GM12878 (cell line): ENCODE results near the gene MMP12. TPM values are rescaled to one million over a fixed set of nuclear protein-coding genes. Genes with fewer than 3 reads are reported as not detected.
A peak's percentile ranks its signal among the peaks of the same experiment; 100 is the strongest.

Source experiments
- ATAC-seq: fragments of 200-7000 bp; cut with Tn5 transposase; 3 replicates; pipeline ENCODE4 v1.9.1; 2020; ENCODE audit warnings: mild to moderate bottlenecking, moderate library complexity
- BruUV-seq: library from RNA; stranded (reverse); fragments of 400-500 nt; replicated peaks from 2 replicates; lab custom pipeline; 2021; lab: Mats Ljungman, UMichigan
- CTCF ChIA-PET: fragments of 300-600 bp; sonication (Branson Sonifier 250); formaldehyde crosslinking; extraction: SDS; loops from one replicate; lab custom pipeline; 2021; ENCODE audit warnings: inconsistent platforms; lab: Yijun Ruan, JAX
- POLR2A ChIA-PET: fragments of 350-600 bp; formaldehyde crosslinking; extraction: SDS; loops from one replicate; lab custom pipeline; 2021; ENCODE audit warnings: inconsistent platforms; lab: Charles Lee
- RAD21 ChIA-PET: fragments of 300-600 bp; sonication (Branson Sonifier 250); formaldehyde crosslinking; loops from one replicate; lab custom pipeline; 2023; ENCODE audit warnings: antibody characterized with exemption; ENCODE audit not compliant: unreplicated experiment; lab: Charles Lee
- SMC1A ChIA-PET: fragments of 300-600 bp; sonication (Branson Sonifier 250); formaldehyde crosslinking; loops from one replicate; lab custom pipeline; 2023; ENCODE audit not compliant: unreplicated experiment, uncharacterized antibody; lab: Charles Lee
- DNase-seq: peaks from one replicate; pipeline ENCODE4 v3.0.0-alpha.2; 2011; ENCODE audit warnings: low read depth, low spot score
- FAIRE-seq: peaks from 3 replicates; lab custom pipeline; 2011; peaks lifted over from hg19 to GRCh38; lab: Jason Lieb, UNC
- H2AFZ ChIP-seq: 2 replicates; pipeline ENCODE4 v1.6.0; 2011; ENCODE audit warnings: low read depth, low read length, control low read depth; ENCODE audit not compliant: control insufficient read depth
- H3K27ac ChIP-seq: 2 replicates; pipeline ENCODE4 v1.5.1; 2011; ENCODE audit warnings: control low read depth; ENCODE audit not compliant: control insufficient read depth, insufficient read depth
- H3K27me3 ChIP-seq, 2 experiments: replicated peaks in 1 of 2; 2 replicates each; pipeline versions ENCODE4 v1.6.0 to v1.6.1; 2011; ENCODE audit warnings: low read length in 1 of 2; ENCODE audit not compliant: control insufficient read depth in 2 of 2, insufficient read depth in 2 of 2
- H3K36me3 ChIP-seq, 2 experiments: 2 replicates each; pipeline ENCODE4 v1.5.1; 2011; ENCODE audit warnings: low read length in 1 of 2; ENCODE audit not compliant: control insufficient read depth in 2 of 2, insufficient read depth in 2 of 2
- H3K4me1 ChIP-seq: 2 replicates; pipeline ENCODE4 v1.6.1; 2011; ENCODE audit warnings: mild to moderate bottlenecking, low read length, moderate library complexity, mixed read lengths; ENCODE audit not compliant: control insufficient read depth, insufficient read depth
- H3K4me2 ChIP-seq: 2 replicates; pipeline ENCODE4 v1.6.0; 2011; ENCODE audit warnings: control low read depth; ENCODE audit not compliant: control insufficient read depth, insufficient read depth
- H3K4me3 ChIP-seq: fragments of 200-600 bp; sonication (generic); 2 replicates; pipeline ENCODE4 v1.5.1; 2016
- H3K79me2 ChIP-seq: 2 replicates; pipeline ENCODE4 v1.6.0; 2011; ENCODE audit warnings: low read length; ENCODE audit not compliant: control insufficient read depth, insufficient read depth
- H3K9ac ChIP-seq: 2 replicates; pipeline ENCODE4 v1.8.0; 2011; ENCODE audit warnings: low read length, control low read depth, mixed read lengths; ENCODE audit not compliant: control insufficient read depth, insufficient read depth
- H3K9me3 ChIP-seq: replicated peaks from 3 replicates; pipeline ENCODE4 v1.5.1; 2011; ENCODE audit warnings: mild to moderate bottlenecking, low read length; ENCODE audit not compliant: control insufficient read depth, insufficient read depth
- H4K20me1 ChIP-seq: 2 replicates; pipeline ENCODE4 v1.6.0; 2011; ENCODE audit not compliant: control insufficient read depth, insufficient read depth
- CREB1 ChIP-seq: IDR thresholded peaks from 2 replicates; pipeline ENCODE4 v1.6.1; 2012; ENCODE audit warnings: low read depth, mild to moderate bottlenecking, inconsistent platforms
- ESRRA ChIP-seq: IDR thresholded peaks from 2 replicates; pipeline ENCODE4 v1.6.1; 2012; ENCODE audit warnings: mild to moderate bottlenecking, low read length, improper control_type of control experiment
- FOXK2 ChIP-seq: fragments of 450-650 bp; IDR thresholded peaks from 2 replicates; pipeline ENCODE4 v1.6.1; 2017; ENCODE audit warnings: mild to moderate bottlenecking, moderate library complexity
- GATAD2B ChIP-seq: fragments of 450-650 bp; conservative IDR thresholded peaks from 2 replicates; pipeline ENCODE4 v1.6.1; 2017; ENCODE audit warnings: low read depth, mild to moderate bottlenecking, moderate library complexity
- SMAD1 ChIP-seq: fragments of 450-650 bp; IDR thresholded peaks from 2 replicates; pipeline ENCODE4 v1.6.1; 2018; ENCODE audit warnings: mild to moderate bottlenecking, low read depth; ENCODE audit not compliant: partially characterized antibody
- STAT3 ChIP-seq: IDR thresholded peaks from 2 replicates; pipeline ENCODE4 v1.6.1; 2011; ENCODE audit warnings: low read depth, low read length, improper control_type of control experiment
- TARDBP ChIP-seq: IDR thresholded peaks from 2 replicates; pipeline ENCODE4 v1.6.1; 2016; ENCODE audit warnings: borderline replicate concordance
- WGBS: methylation state at CpG from one replicate; pipeline ENCODE4 v1.1.6; 2016; ENCODE audit warnings: low lambda C conversion rate; ENCODE audit not compliant: insufficient replicate concordance, insufficient coverage; ENCODE audit errors: missing lambda C conversion rate; 5-methylcytosine and 5-hydroxymethylcytosine counted together
- in situ Hi-C: fragments of 300-500 bp; cut with MboI; formaldehyde crosslinking; loops from 9 replicates; pipeline ENCODE4 v1.14.3; 2018; ENCODE audit warnings: mixed read lengths
- intact Hi-C: fragments of 100-400 bp; cut with micrococcal nuclease; formaldehyde crosslinking; loops from one replicate; pipeline ENCODE4 v1.14.2; 2022; ENCODE audit not compliant: unreplicated experiment
- polyA plus RNA-seq, 11 experiments: library from polyadenylated mRNA; depleted of rRNA in 4 of 11; unstranded in 6 of 11; stranded (reverse) in 5 of 11; fragments of >200 nt; fragmentation: Nextera tagmentation in 4 of 11; fragmentation: Illumina TruSeq in 1 of 11; extraction: Ambion mirVana in 4 of 11; extraction: Trizol in 1 of 11; gene quantifications; 1 replicate in 1 of 11; 2 replicates in 10 of 11; pipeline versions ENCODE4 v1.2.1 to v1.2.3, GENCODE V29; 2011 to 2016; ENCODE audit warnings: inconsistent platforms in 2 of 11, missing spikeins in 2 of 11, low read depth in 1 of 11
- total RNA-seq, 4 experiments: library from RNA; depleted of rRNA in 3 of 4; stranded (reverse); fragments of >200 nt in 3 of 4; fragmentation: Illumina TruSeq in 1 of 4; extraction: Trizol in 1 of 4; gene quantifications; 2 replicates each; pipeline versions ENCODE4 v1.2.1 to v1.2.3, GENCODE V29; 2013 to 2021
- TF ChIP-seq, protein P1 (sequence below), 3 experiments: IDR thresholded peaks in 2 of 3; conservative IDR thresholded peaks in 1 of 3; 2 replicates each; pipeline ENCODE4 v1.5.1; 2011; ENCODE audit warnings: low read depth in 3 of 3, low read length in 3 of 3, mild to moderate bottlenecking in 3 of 3, control low read depth in 2 of 3, moderate library complexity in 2 of 3, inconsistent platforms in 1 of 3, mixed read lengths in 1 of 3; ENCODE audit not compliant: control insufficient read depth in 2 of 3, insufficient read depth in 1 of 3; ENCODE audit errors: extremely low read depth in 1 of 3
- TF ChIP-seq, protein P2 (sequence below): fragments of 450-650 bp; IDR thresholded peaks from 2 replicates; pipeline ENCODE4 v1.6.1; 2017; ENCODE audit warnings: mild to moderate bottlenecking
- TF ChIP-seq, protein P3 (sequence below): fragments of 450-650 bp; IDR thresholded peaks from 2 replicates; pipeline ENCODE4 v1.6.1; 2017; ENCODE audit warnings: borderline replicate concordance

MMP12 gene
- total and polyA plus RNA-seq, 10 of the 15 experiments (the other 5 are each of a cell fraction or from before 2014, with no cell fraction given): 0.14 TPM; not detected in 9

DNA sequence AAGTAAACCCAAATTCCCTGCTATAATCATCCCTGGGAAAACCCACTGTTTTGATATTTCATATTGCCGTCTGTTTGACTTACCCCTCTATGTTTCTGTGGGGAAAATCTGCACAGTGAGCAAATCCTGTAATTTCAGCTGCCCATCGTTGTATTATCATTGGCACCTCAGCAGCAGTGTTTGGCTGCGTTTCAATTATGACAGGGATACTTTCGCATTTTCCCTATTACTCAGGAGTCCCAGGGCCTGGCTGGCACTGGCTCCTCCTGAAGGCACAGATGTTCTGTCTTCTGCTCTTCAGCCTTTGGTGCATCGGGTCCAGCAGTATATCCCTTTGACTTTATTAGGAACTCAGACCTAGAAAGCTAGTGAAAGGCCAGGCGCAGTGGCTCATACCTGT is 12.2 kb upstream of the MMP12 start:
- Histone ChIP-seq H3K4me1 (peaks cover 3% of the 10 kb centered on the region; the same call in 1 of the 2 replicates), H3K27me3 (no peaks in the 10 kb centered on the region; a peak in 1 of 4 replicates), H2AFZ (no peak overlapping the region), H3K27ac (no peak overlapping the region), H3K9ac (no peak overlapping the region), H3K36me3 (no peaks in the 10 kb centered on the region), H4K20me1 (no peaks in the 10 kb centered on the region), H3K9me3 (no peaks in the 10 kb centered on the region), H3K79me2 (no peaks in the 10 kb centered on the region), H3K4me2 (no peak overlapping the region), H3K4me3 (no peak overlapping the region)
- no TSS peak for BruUV-seq
- in situ Hi-C loops (no loop called here), intact Hi-C loops (no loop called here)
- RAD21 ChIA-PET: interaction anchor here (0.6 kb wide), 1 partner anchor 57 kb away, joined by 3 read pairs; no protein-coding TSS in a partner anchor
- TF ChIP-seq FOXK2 (no peak), ESRRA (no peak), GATAD2B (no peak)
- SMC1A ChIA-PET: no interaction called here
- DNase-seq (no peak), FAIRE-seq (no peak), ATAC-seq (no peak)
- POLR2A ChIA-PET: no interaction called here
- CTCF ChIA-PET: interaction anchor here (0.9 kb wide), 1 partner anchor 53 kb away, joined by 3 read pairs; no protein-coding TSS in a partner anchor
- 37% methylated on average over 5 of the region's 6 CpGs for WGBS

DNA sequence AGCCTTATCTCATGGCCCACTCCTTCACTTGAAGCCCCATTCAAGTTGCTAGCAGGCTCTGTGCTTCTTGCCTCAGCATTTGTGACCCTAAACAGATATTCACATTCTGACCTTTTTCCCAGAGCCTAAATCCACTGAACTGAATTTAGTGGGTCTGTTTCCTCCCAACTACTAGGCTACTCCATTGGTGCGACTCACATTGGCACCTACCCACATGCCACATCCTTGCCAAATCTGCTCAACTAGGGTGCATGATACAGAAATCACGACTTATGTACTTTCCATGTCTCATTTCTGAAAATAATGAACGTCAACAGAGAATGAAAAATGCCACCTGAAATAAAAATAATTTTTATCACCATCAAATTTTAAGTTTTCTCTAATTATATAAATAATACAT is 8.4 kb upstream of the MMP12 start:
- FAIRE-seq: no peak
- BruUV-seq: no TSS peak

More for the DNA sequence above, 8.4 kb upstream of the MMP12 start:
- SMC1A ChIA-PET: interaction anchor here (0.7 to 1.1 kb wide), 4 partner anchors 8 to 270 kb away, joined by 3 to 7 read pairs (median 3); no protein-coding TSS in a partner anchor
- H3K27ac ChIP-seq: peak overlapping the region; percentile 64
- POLR2A ChIA-PET: interaction anchor here (0.8 kb wide), 1 partner anchor 37 kb away, joined by 4 read pairs; no protein-coding TSS in a partner anchor
- no peaks in the 10 kb centered on the region for H3K9me3 ChIP-seq
- CTCF ChIA-PET: interaction anchor here (0.7 kb wide), 1 partner anchor 58 kb away, joined by 4 read pairs; no protein-coding TSS in a partner anchor
- no peaks in the 10 kb centered on the region for H3K79me2 ChIP-seq
- TF ChIP-seq, protein P1, sequence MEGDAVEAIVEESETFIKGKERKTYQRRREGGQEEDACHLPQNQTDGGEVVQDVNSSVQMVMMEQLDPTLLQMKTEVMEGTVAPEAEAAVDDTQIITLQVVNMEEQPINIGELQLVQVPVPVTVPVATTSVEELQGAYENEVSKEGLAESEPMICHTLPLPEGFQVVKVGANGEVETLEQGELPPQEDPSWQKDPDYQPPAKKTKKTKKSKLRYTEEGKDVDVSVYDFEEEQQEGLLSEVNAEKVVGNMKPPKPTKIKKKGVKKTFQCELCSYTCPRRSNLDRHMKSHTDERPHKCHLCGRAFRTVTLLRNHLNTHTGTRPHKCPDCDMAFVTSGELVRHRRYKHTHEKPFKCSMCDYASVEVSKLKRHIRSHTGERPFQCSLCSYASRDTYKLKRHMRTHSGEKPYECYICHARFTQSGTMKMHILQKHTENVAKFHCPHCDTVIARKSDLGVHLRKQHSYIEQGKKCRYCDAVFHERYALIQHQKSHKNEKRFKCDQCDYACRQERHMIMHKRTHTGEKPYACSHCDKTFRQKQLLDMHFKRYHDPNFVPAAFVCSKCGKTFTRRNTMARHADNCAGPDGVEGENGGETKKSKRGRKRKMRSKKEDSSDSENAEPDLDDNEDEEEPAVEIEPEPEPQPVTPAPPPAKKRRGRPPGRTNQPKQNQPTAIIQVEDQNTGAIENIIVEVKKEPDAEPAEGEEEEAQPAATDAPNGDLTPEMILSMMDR (IDR thresholded peaks at IDR 0.05 in 2 of 3, conservative IDR thresholded peaks at IDR 0.05 in 1 of 3; ENCODE audit: control insufficient read depth in 2 of 3, extremely low read depth in 1 of 3, insufficient read depth in 1 of 3, low read depth in 3 of 3, low read length in 3 of 3): no peak
- TF ChIP-seq SMAD1 (no peak), STAT3 (no peak), CREB1 (no peak), TARDBP (no peak)
- TF ChIP-seq, protein P2, sequence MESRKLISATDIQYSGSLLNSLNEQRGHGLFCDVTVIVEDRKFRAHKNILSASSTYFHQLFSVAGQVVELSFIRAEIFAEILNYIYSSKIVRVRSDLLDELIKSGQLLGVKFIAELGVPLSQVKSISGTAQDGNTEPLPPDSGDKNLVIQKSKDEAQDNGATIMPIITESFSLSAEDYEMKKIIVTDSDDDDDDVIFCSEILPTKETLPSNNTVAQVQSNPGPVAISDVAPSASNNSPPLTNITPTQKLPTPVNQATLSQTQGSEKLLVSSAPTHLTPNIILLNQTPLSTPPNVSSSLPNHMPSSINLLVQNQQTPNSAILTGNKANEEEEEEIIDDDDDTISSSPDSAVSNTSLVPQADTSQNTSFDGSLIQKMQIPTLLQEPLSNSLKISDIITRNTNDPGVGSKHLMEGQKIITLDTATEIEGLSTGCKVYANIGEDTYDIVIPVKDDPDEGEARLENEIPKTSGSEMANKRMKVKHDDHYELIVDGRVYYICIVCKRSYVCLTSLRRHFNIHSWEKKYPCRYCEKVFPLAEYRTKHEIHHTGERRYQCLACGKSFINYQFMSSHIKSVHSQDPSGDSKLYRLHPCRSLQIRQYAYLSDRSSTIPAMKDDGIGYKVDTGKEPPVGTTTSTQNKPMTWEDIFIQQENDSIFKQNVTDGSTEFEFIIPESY: no peak
- TF ChIP-seq, protein P3, sequence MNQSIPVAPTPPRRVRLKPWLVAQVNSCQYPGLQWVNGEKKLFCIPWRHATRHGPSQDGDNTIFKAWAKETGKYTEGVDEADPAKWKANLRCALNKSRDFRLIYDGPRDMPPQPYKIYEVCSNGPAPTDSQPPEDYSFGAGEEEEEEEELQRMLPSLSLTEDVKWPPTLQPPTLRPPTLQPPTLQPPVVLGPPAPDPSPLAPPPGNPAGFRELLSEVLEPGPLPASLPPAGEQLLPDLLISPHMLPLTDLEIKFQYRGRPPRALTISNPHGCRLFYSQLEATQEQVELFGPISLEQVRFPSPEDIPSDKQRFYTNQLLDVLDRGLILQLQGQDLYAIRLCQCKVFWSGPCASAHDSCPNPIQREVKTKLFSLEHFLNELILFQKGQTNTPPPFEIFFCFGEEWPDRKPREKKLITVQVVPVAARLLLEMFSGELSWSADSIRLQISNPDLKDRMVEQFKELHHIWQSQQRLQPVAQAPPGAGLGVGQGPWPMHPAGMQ: no peak
- H3K9ac ChIP-seq: no peak overlapping the region
- H3K27me3 ChIP-seq: no peaks in the 10 kb centered on the region
- WGBS: 22% methylated on average over 3 of the region's 3 CpGs
- DNase-seq: no peak
- no peak; the same call in 2 of the 3 replicates for ATAC-seq
- H3K36me3 ChIP-seq: no peaks in the 10 kb centered on the region
- intact Hi-C loops: no loop called here
- H2AFZ ChIP-seq: no peak overlapping the region
- no peak overlapping the region for H3K4me2 ChIP-seq
- H4K20me1 ChIP-seq: no peaks in the 10 kb centered on the region
- no peak overlapping the region for H3K4me3 ChIP-seq
- in situ Hi-C loops: no loop called here
- H3K4me1 ChIP-seq: peaks cover 3% of the 10 kb centered on the region; the same call in 1 of the 2 replicates
- RAD21 ChIA-PET: interaction anchor here (1.0 to 1.1 kb wide), 2 partner anchors 31 to 37 kb away, joined by 3 to 5 read pairs; no protein-coding TSS in a partner anchor
